ENCODE results near the gene MDFIC.

MDFIC gene

GRCh38 chr7:115040057-115040456 lies 118.2 kb downstream of the MDFIC start:
- no peak for DNase-seq (ENCODE audit: low read depth)

- no peak for DNase-seq (ENCODE audit: low read depth)
Observed at GRCh38 chr7:115040495-115040894, 118.6 kb downstream of the MDFIC start.

GRCh38 chr7:115042596-115042995 lies 120.7 kb downstream of the MDFIC start:
- DNase-seq (ENCODE audit: low read depth), result no peak

GRCh38 chr7:115043605-115044004 lies 121.7 kb downstream of the MDFIC start:
- no peak for DNase-seq (ENCODE audit: low read depth)

GRCh38 chr7:115044224-115044623 lies 122.3 kb downstream of the MDFIC start:
- DNase-seq (ENCODE audit: low read depth), result no peak

- no peak for DNase-seq (ENCODE audit: low read depth)
Observed at GRCh38 chr7:115047958-115048720, 126.2 kb downstream of the MDFIC start.

- no peak for DNase-seq (ENCODE audit: low read depth)
Observed at GRCh38 chr7:115052706-115053105, 130.8 kb downstream of the MDFIC start.

- no peak for DNase-seq (ENCODE audit: low read depth)
Observed at GRCh38 chr7:115054478-115055065, 132.7 kb downstream of the MDFIC start.

GRCh38 chr7:115056019-115056418 lies 134.1 kb downstream of the MDFIC start:
- DNase-seq (ENCODE audit: low read depth), result no peak

GRCh38 chr7:115058726-115059125 lies 136.8 kb downstream of the MDFIC start:
- DNase-seq (ENCODE audit: low read depth), result no peak

- DNase-seq (ENCODE audit: low read depth), result no peak
Observed at GRCh38 chr7:115059321-115059720, 137.4 kb downstream of the MDFIC start.

- no peak for DNase-seq (ENCODE audit: low read depth)
Observed at GRCh38 chr7:115060095-115060870, 138.4 kb downstream of the MDFIC start.

- DNase-seq (ENCODE audit: low read depth), result no peak
Observed at GRCh38 chr7:115066050-115066449, 144.2 kb downstream of the MDFIC start.

GRCh38 chr7:115066634-115067033 lies 144.7 kb downstream of the MDFIC start:
- DNase-seq (ENCODE audit: low read depth), result no peak

GRCh38 chr7:115068220-115068619 lies 146.3 kb downstream of the MDFIC start:
- no peak for DNase-seq (ENCODE audit: low read depth)

All from activated T-helper 9 cell treated with anti-CD3 and anti-CD28 coated beads, Interleukin-2, amount 50 U/mL, for 16 hours (primary cell).